Liver (tissue), 9 donors: ENCODE measurements around the gene RTP5. TPM values are rescaled to one million over a fixed set of nuclear protein-coding genes. Genes with fewer than 3 reads are reported as not detected.
A peak's percentile ranks its signal among the peaks of the same experiment; 100 is the strongest.

Experiments used
- DNase-seq: peaks from one replicate; pipeline ENCODE4 v3.0.0-alpha.2; 2017; ENCODE audit warnings: low spot score
- H3K27ac ChIP-seq, 2 donors: one replicate each; pipeline ENCODE4 v1.7.0; 2013; ENCODE audit warnings: inconsistent platforms in 2 of 2, low read length in 2 of 2, control low read depth in 1 of 2, low read depth in 1 of 2, mild to moderate bottlenecking in 1 of 2
- H3K27me3 ChIP-seq, 4 donors: one replicate each; pipeline versions ENCODE4 v1.6.1 to v1.7.0; 2013; ENCODE audit warnings: low read length in 3 of 4, inconsistent platforms in 1 of 4, mild to moderate bottlenecking in 1 of 4, moderate library complexity in 1 of 4; ENCODE audit not compliant: control insufficient read depth in 4 of 4, insufficient read depth in 4 of 4
- H3K36me3 ChIP-seq, 4 donors: one replicate each; pipeline versions ENCODE4 v1.6.1 to v1.7.0; 2013; ENCODE audit warnings: low read length in 3 of 4, mild to moderate bottlenecking in 3 of 4, low read depth in 1 of 4, moderate library complexity in 1 of 4; ENCODE audit not compliant: control insufficient read depth in 4 of 4, insufficient read depth in 3 of 4
- H3K4me1 ChIP-seq, 4 donors: one replicate each; pipeline versions ENCODE4 v1.6.1 to v1.7.0; 2013; ENCODE audit warnings: low read length in 3 of 4, mild to moderate bottlenecking in 3 of 4, moderate library complexity in 1 of 4; ENCODE audit not compliant: control insufficient read depth in 4 of 4, insufficient read depth in 4 of 4
- H3K4me3 ChIP-seq, 3 donors: one replicate each; pipeline versions ENCODE4 v1.6.1 to v1.7.0; 2013; ENCODE audit warnings: low read length in 3 of 3, control low read depth in 1 of 3, low read depth in 1 of 3, mild to moderate bottlenecking in 1 of 3
- H3K9ac ChIP-seq, 2 donors: one replicate each; pipeline ENCODE4 v1.7.0; 2013; ENCODE audit warnings: low read length in 2 of 2, mild to moderate bottlenecking in 2 of 2, moderate library complexity in 2 of 2, control low read depth in 1 of 2, low read depth in 1 of 2
- H3K9me3 ChIP-seq, 4 donors: one replicate each; pipeline versions ENCODE4 v1.6.1 to v1.7.0; 2013; ENCODE audit warnings: low read length in 3 of 4; ENCODE audit not compliant: control insufficient read depth in 4 of 4
- CTCF ChIP-seq: fragments of 150-350 bp; IDR thresholded peaks from 2 replicates; pipeline ENCODE4 v1.5.1; 2017; ENCODE audit warnings: improper control_type of control experiment, low read depth, low read length; ENCODE audit not compliant: missing input control
- EGR1 ChIP-seq, 2 donors: IDR thresholded peaks; 2 replicates each; pipeline ENCODE4 v1.6.1; 2016 to 2018; ENCODE audit warnings: antibody characterized with exemption in 2 of 2, low read depth in 2 of 2
- FOXA1 ChIP-seq: IDR thresholded peaks from 2 replicates; pipeline ENCODE4 v1.6.1; 2016; ENCODE audit warnings: antibody characterized with exemption
- FOXA2 ChIP-seq: IDR thresholded peaks from 2 replicates; pipeline ENCODE4 v1.6.1; 2016; ENCODE audit warnings: antibody characterized with exemption
- GABPA ChIP-seq, 2 donors: IDR thresholded peaks in 1 of 2; conservative IDR thresholded peaks in 1 of 2; 2 replicates each; pipeline ENCODE4 v1.6.1; 2016; ENCODE audit warnings: antibody characterized with exemption in 2 of 2, mild to moderate bottlenecking in 1 of 2, moderate library complexity in 1 of 2
- HNF4A ChIP-seq, 2 donors: conservative IDR thresholded peaks; 2 replicates each; pipeline ENCODE4 v1.6.1; 2016; ENCODE audit warnings: antibody characterized with exemption in 2 of 2, mild to moderate bottlenecking in 2 of 2
- HNF4G ChIP-seq: IDR thresholded peaks from 2 replicates; pipeline ENCODE4 v1.6.1; 2016; ENCODE audit warnings: antibody characterized with exemption
- JUND ChIP-seq, 2 donors: IDR thresholded peaks; 2 replicates each; pipeline ENCODE4 v1.6.1; 2016; ENCODE audit warnings: antibody characterized with exemption in 2 of 2
- MAX ChIP-seq: IDR thresholded peaks from 2 replicates; pipeline ENCODE4 v1.6.1; 2016; ENCODE audit warnings: antibody characterized with exemption
- NR2F2 ChIP-seq: IDR thresholded peaks from 2 replicates; pipeline ENCODE4 v1.6.1; 2016; ENCODE audit warnings: antibody characterized with exemption
- RAD21 ChIP-seq, 2 donors: IDR thresholded peaks; 2 replicates each; pipeline ENCODE4 v1.6.1; 2016; ENCODE audit warnings: antibody characterized with exemption in 2 of 2, mild to moderate bottlenecking in 2 of 2
- RXRA ChIP-seq, 2 donors: IDR thresholded peaks; 2 replicates each; pipeline ENCODE4 v1.6.1; 2017 to 2018; ENCODE audit warnings: antibody characterized with exemption in 2 of 2, mild to moderate bottlenecking in 1 of 2
- SP1 ChIP-seq: IDR thresholded peaks from 2 replicates; pipeline ENCODE4 v1.6.1; 2018; ENCODE audit warnings: antibody characterized with exemption, mild to moderate bottlenecking
- YY1 ChIP-seq: IDR thresholded peaks from 2 replicates; pipeline ENCODE4 v1.6.1; 2016; ENCODE audit warnings: antibody characterized with exemption, mild to moderate bottlenecking
- WGBS: extraction: QIAGEN DNeasy Blood & Tissue Kit; methylation state at CpG from one replicate; pipeline ENCODE4 v1.1.7; 2013; 5-methylcytosine and 5-hydroxymethylcytosine counted together
- polyA plus RNA-seq, 2 donors: library from polyadenylated mRNA; stranded (reverse) in 1 of 2; unstranded in 1 of 2; fragments of 200-250 nt in 1 of 2; fragments of >200 nt in 1 of 2; fragmentation: Nextera tagmentation in 1 of 2; extraction: Ambion mirVana in 1 of 2; gene quantifications; one replicate each; pipeline versions ENCODE4 v1.2.1 to v1.2.3, GENCODE V29; 2013 to 2015
- total RNA-seq, 2 donors: library from RNA; depleted of rRNA; stranded (reverse); fragments of >200 nt; gene quantifications; one replicate each; pipeline ENCODE4 v1.2.3, GENCODE V29; 2014
- TF ChIP-seq, protein P1 (sequence below): IDR thresholded peaks from 2 replicates; pipeline ENCODE4 v1.6.1; 2016; ENCODE audit warnings: antibody characterized with exemption, mild to moderate bottlenecking
- TF ChIP-seq, protein P2 (sequence below): IDR thresholded peaks from 2 replicates; pipeline ENCODE4 v1.6.1; 2016; ENCODE audit warnings: antibody characterized with exemption
- donor health status: healthy.
- donor health status: healthy.
- donor health status: healthy.
- donor health status: healthy.
- donor health status: healthy.

Gene RTP5
- total and polyA plus RNA-seq, 4 donors, result under 0.01 to 0.03 TPM; not detected in 2

GRCh38 chr2:241903121-241904010 is 33.8 kb downstream of the RTP5 start:
- 97% methylated on average over 40 of the region's 40 CpGs for WGBS
- H3K9me3 ChIP-seq, result no peaks in the 10 kb centered on the region

DNA sequence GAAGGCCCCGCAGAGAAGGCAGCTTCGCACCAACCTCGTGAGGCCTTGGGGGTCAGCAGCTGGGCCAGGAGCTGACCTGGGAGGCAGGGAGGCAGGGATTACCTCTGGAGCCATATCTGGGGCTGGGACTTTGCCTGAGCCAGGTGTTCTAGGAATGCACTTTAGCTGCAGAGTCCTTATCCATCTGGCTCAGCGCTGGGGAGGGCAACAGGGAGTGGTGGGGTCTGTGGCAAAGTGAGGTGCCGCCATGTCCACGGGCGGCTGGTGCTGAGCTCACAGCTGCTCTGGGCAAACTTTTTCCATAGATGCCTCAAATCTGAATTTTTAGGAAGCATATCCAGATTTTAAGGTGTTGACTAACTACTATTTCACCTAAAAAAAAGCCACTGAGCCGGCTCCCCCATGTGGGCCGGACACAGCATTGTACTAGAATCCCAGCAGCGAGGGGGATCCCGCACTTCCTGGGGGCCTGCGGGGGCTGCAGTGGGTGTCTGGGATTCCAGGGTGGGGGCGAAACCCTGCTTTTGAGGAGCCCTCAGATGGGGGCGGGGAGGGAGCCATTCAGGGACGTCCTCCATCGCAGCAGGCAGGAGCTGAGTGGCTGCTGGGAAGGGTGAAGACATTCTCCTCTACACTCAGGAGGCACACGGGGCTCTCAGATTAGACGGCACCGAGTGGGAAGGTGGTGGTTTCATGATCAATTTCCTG is 34.6 kb downstream of the RTP5 start:
- WGBS, result 94% methylated on average over 19 of the region's 19 CpGs
- Histone ChIP-seq H3K27me3 (no peaks in the 10 kb centered on the region), H3K9me3 (no peaks in the 10 kb centered on the region), H3K27ac (no peak overlapping the region), H3K4me3 (no peak overlapping the region), H3K4me1 (peaks cover 1 to 7% (median 4%) of the 10 kb centered on the region in 4 donors), H3K36me3 (no peaks in the 10 kb centered on the region), H3K9ac (no peak overlapping the region)
- peak; percentile 27 for DNase-seq
- TF ChIP-seq, protein P1, sequence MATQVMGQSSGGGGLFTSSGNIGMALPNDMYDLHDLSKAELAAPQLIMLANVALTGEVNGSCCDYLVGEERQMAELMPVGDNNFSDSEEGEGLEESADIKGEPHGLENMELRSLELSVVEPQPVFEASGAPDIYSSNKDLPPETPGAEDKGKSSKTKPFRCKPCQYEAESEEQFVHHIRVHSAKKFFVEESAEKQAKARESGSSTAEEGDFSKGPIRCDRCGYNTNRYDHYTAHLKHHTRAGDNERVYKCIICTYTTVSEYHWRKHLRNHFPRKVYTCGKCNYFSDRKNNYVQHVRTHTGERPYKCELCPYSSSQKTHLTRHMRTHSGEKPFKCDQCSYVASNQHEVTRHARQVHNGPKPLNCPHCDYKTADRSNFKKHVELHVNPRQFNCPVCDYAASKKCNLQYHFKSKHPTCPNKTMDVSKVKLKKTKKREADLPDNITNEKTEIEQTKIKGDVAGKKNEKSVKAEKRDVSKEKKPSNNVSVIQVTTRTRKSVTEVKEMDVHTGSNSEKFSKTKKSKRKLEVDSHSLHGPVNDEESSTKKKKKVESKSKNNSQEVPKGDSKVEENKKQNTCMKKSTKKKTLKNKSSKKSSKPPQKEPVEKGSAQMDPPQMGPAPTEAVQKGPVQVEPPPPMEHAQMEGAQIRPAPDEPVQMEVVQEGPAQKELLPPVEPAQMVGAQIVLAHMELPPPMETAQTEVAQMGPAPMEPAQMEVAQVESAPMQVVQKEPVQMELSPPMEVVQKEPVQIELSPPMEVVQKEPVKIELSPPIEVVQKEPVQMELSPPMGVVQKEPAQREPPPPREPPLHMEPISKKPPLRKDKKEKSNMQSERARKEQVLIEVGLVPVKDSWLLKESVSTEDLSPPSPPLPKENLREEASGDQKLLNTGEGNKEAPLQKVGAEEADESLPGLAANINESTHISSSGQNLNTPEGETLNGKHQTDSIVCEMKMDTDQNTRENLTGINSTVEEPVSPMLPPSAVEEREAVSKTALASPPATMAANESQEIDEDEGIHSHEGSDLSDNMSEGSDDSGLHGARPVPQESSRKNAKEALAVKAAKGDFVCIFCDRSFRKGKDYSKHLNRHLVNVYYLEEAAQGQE, result no peak
- TF ChIP-seq NR2F2 (no peak), YY1 (no peak), RXRA (IDR thresholded peaks at IDR 0.05) (no peak), JUND (IDR thresholded peaks at IDR 0.05) (no peak), CTCF (no peak), FOXA1 (no peak), MAX (no peak), HNF4G (no peak), GABPA (IDR thresholded peaks at IDR 0.05 in 1 of 2, conservative IDR thresholded peaks at IDR 0.05 in 1 of 2) (no peak), HNF4A (conservative IDR thresholded peaks at IDR 0.05) (no peak), SP1 (no peak), EGR1 (IDR thresholded peaks at IDR 0.05; ENCODE audit: low read depth in 2 of 2) (no peak), RAD21 (IDR thresholded peaks at IDR 0.05) (no peak), FOXA2 (no peak)
- TF ChIP-seq, protein P2, sequence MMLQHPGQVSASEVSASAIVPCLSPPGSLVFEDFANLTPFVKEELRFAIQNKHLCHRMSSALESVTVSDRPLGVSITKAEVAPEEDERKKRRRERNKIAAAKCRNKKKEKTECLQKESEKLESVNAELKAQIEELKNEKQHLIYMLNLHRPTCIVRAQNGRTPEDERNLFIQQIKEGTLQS, result no peak

More at GRCh38 chr2:241903121-241904010, 33.8 kb downstream of the RTP5 start:
- H3K4me3 ChIP-seq, result no peak overlapping the region
- peak; percentile 27 for DNase-seq
- no peaks in the 10 kb centered on the region for H3K27me3 ChIP-seq
- H3K4me1 ChIP-seq, result peaks cover 0 to 6% (median 4%) of the 10 kb centered on the region in 4 donors
- no peak overlapping the region for H3K27ac ChIP-seq
- TF ChIP-seq, protein P1, result no peak
- no peak for TF ChIP-seq FOXA2
- H3K36me3 ChIP-seq, result no peaks in the 10 kb centered on the region
- no peak overlapping the region for H3K9ac ChIP-seq
